T-cell (primary cell): ENCODE measurements around the gene WDR46. TPM values are rescaled to one million over a fixed set of nuclear protein-coding genes. Genes with fewer than 3 reads are reported as not detected.

ENCODE experiments used
- ATAC-seq, 4 experiments: fragments of 200-7000 bp in 3 of 4; fragments of 150-1000 bp in 1 of 4; cut with Tn5 transposase; replicated peaks in 1 of 4; 1 replicate in 3 of 4; 2 replicates in 1 of 4; pipeline ENCODE4 v1.10.0; 2021; ENCODE audit warnings: moderate library complexity in 3 of 4, mild to moderate bottlenecking in 2 of 4, moderate number of reproducible peaks in 1 of 4
- CTCF ChIA-PET, 2 donors: fragments of 300-600 bp; sonication (Branson Sonifier 250); formaldehyde crosslinking; loops; one replicate each; lab custom pipeline; 2022; ENCODE audit warnings: antibody characterized with exemption in 2 of 2; lab: Charles Lee
- POLR2A ChIA-PET, 2 donors: fragments of 300-600 bp; sonication (Branson Sonifier 250); formaldehyde crosslinking; loops; one replicate each; lab custom pipeline; 2022; ENCODE audit warnings: antibody characterized with exemption in 2 of 2; lab: Charles Lee
- DNase-seq, 35 experiments: peaks; one replicate each; pipeline versions ENCODE4 v3.0.0 to v3.0.0-alpha.2; 2013 to 2023
- H3K27ac ChIP-seq: one replicate; pipeline ENCODE4 v1.5.1; 2013; ENCODE audit warnings: low read length
- H3K27me3 ChIP-seq, 2 experiments: replicated peaks in 1 of 2; 1 replicate in 1 of 2; 2 replicates in 1 of 2; pipeline versions ENCODE4 v1.6.1 to v1.7.0; 2013; ENCODE audit warnings: low read length in 1 of 2, mixed read lengths in 1 of 2; ENCODE audit not compliant: control insufficient read depth in 2 of 2, insufficient read depth in 2 of 2; ENCODE audit errors: extremely low read depth in 1 of 2
- H3K36me3 ChIP-seq, 2 donors: 1 replicate in 1 of 2; 2 replicates in 1 of 2; pipeline versions ENCODE4 v1.6.1 to v1.7.0; 2013; ENCODE audit warnings: low read length in 1 of 2; ENCODE audit not compliant: control insufficient read depth in 2 of 2, insufficient read depth in 1 of 2; ENCODE audit errors: extremely low read depth in 1 of 2
- H3K4me1 ChIP-seq, 2 experiments: 1 replicate in 1 of 2; 2 replicates in 1 of 2; pipeline versions ENCODE4 v1.6.1 to v1.7.0; 2013; ENCODE audit warnings: low read length in 2 of 2, mixed read lengths in 1 of 2; ENCODE audit not compliant: insufficient read depth in 2 of 2, control insufficient read depth in 1 of 2; ENCODE audit errors: extremely low read depth in 1 of 2
- H3K4me3 ChIP-seq, 2 donors: 1 replicate in 1 of 2; 2 replicates in 1 of 2; pipeline versions ENCODE4 v1.5.1 to v1.7.0; 2013; ENCODE audit warnings: mild to moderate bottlenecking in 2 of 2, low read length in 1 of 2, moderate library complexity in 1 of 2; ENCODE audit not compliant: control insufficient read depth in 1 of 2; ENCODE audit errors: extremely low read depth in 1 of 2
- H3K9me3 ChIP-seq: 2 replicates; pipeline ENCODE4 v1.7.0; 2013
- H3K27ac Mint-ChIP-seq, 2 donors: one replicate each; pipeline ENCODE4 v1.8.0; 2020 to 2021; ENCODE audit warnings: mild to moderate bottlenecking in 2 of 2, mixed read lengths in 2 of 2
- H3K27me3 Mint-ChIP-seq, 2 donors: one replicate each; pipeline ENCODE4 v1.8.0; 2021 to 2022; ENCODE audit warnings: mixed read lengths in 2 of 2
- H3K36me3 Mint-ChIP-seq: one replicate; pipeline ENCODE4 v1.8.0; 2021; ENCODE audit warnings: mixed read lengths
- H3K4me1 Mint-ChIP-seq, 3 donors: one replicate each; pipeline ENCODE4 v1.8.0; 2020 to 2022; ENCODE audit warnings: mixed read lengths in 3 of 3, mild to moderate bottlenecking in 1 of 3
- H3K4me3 Mint-ChIP-seq, 3 donors: one replicate each; pipeline ENCODE4 v1.8.0; 2020 to 2022; ENCODE audit warnings: mild to moderate bottlenecking in 3 of 3, mixed read lengths in 3 of 3, moderate library complexity in 3 of 3
- H3K9me3 Mint-ChIP-seq, 3 donors: one replicate each; pipeline ENCODE4 v1.8.0; 2020 to 2022; ENCODE audit warnings: mixed read lengths in 3 of 3
- WGBS: methylation state at CpG from one replicate; pipeline ENCODE4 v1.1.5; 2013; ENCODE audit warnings: missing lambda C conversion rate; ENCODE audit not compliant: insufficient coverage; 5-methylcytosine and 5-hydroxymethylcytosine counted together
- total RNA-seq, 35 experiments: library from RNA in 6 of 35; stranded (reverse) in 6 of 35; fragments of 120-200 nt in 1 of 35; gene quantifications; one replicate each; pipeline versions ENCODE4 v1.2.1 to v1.2.4 and lab custom pipeline; 2013 to 2026

Gene WDR46
- total RNA-seq, 5 donors from 2014 or later (not counting 1 experiment from before 2014, with no cell fraction given): 38.3 to 74.4 (median 60.4) TPM

DNA sequence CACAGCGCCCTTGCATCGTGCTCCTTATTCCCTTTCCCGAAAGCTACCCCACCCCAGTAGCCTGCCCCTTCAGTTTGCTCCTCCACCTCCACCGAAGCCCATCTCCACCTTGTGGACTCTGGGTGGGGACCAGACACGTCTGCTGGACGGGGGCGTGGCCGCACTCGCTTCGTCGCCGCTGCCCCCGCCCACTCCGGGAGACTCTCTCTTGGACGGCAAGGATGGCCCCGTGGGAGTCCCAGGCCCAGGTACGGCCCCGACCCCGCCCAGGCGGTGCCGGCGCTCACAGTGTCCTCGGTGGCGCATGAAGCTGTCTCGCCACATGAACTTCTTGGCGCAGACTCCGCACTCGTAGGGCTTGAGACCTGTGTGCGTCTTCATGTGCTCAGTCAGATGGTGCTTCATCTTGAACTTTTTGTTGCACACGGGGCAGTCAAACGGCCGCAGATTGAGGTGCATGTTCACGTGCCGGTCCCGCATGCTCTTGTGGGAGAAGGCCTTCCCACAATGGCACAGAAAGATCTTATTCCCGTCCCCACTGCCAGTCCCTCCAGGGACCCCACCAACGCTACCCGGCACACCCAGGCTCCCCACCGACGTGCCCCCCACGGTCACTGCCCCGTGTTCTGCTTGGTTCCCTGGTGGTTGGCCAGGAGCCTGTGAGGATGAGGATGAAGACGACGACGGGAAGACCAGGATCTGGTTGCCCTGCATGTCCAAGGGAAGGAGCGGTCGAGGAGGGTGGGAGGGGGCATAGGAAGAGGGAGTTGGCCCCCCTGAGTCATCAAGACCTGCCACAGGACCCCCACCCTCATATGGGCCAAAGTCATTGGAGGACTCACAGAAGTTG is 26.1 kb upstream of the WDR46 start:
- H3K4me3 ChIP-seq: peak overlapping the region; percentile 35 to 93
- WGBS: 70% methylated on average over 37 of the region's 47 CpGs
- H3K4me1 Mint-ChIP-seq: peaks cover 73 to 78% (median 74%) of the 10 kb centered on the region in 3 donors
- peak overlapping the region; percentile 98 to 100 (median 99) for H3K4me3 Mint-ChIP-seq
- CTCF ChIA-PET: no interaction called here
- H3K9me3 ChIP-seq: no peaks in the 10 kb centered on the region
- H3K27ac Mint-ChIP-seq: peak overlapping the region; percentile 97 to 98
- peaks cover 6 to 40% of the 10 kb centered on the region in 2 donors for H3K36me3 ChIP-seq
- peaks cover 37 to 81% of the 10 kb centered on the region in 2 experiments for H3K4me1 ChIP-seq
- no peaks in the 10 kb centered on the region for H3K27me3 ChIP-seq
- DNase-seq (peak in 1 of 35 experiments; percentile 6), ATAC-seq (no peak)
- H3K27ac ChIP-seq: peak overlapping the region; percentile 99
- H3K9me3 Mint-ChIP-seq: no peaks in the 10 kb centered on the region
- peaks cover 28% of the 10 kb centered on the region for H3K36me3 Mint-ChIP-seq
- POLR2A ChIA-PET: no interaction called here
- H3K27me3 Mint-ChIP-seq: no peaks in the 10 kb centered on the region

DNA sequence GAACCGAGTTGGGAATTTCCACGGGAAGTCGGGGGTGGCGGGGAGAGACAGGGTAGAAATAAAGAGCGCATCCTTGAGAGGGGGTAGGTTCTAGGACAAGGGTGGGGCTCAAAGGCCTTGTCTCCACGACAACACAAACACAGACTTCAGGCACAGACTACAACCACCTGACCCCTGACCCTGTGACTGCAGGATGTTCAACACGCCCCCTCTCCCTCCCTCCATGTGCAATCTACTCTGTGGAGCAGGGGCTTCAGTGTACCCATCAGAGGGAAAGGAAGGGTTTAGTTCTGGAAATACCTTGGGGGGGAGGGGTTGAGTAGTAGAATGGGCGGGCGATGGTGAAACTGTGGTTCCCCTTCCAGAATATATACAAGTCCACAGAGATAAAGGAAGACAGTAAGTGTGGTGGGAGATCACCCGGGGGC is 25.5 kb upstream of the WDR46 start:
- ATAC-seq: peak; percentile 8 to 59 (median 15)
- Histone ChIP-seq H3K27me3 (no peaks in the 10 kb centered on the region), H3K27ac (peak overlapping the region; percentile 99), H3K4me3 (peak overlapping the region; percentile 35 to 93), H3K4me1 (peaks cover 32 to 81% of the 10 kb centered on the region in 2 experiments), H3K9me3 (no peaks in the 10 kb centered on the region), H3K36me3 (peaks cover 6 to 38% of the 10 kb centered on the region in 2 donors)
- Mint-ChIP-seq H3K36me3 (peaks cover 21% of the 10 kb centered on the region), H3K9me3 (no peaks in the 10 kb centered on the region), H3K4me3 (peak overlapping the region; percentile 98 to 100 (median 99)), H3K27ac (peak overlapping the region; percentile 97 to 98), H3K4me1 (peaks cover 67 to 72% (median 68%) of the 10 kb centered on the region in 3 donors), H3K27me3 (no peaks in the 10 kb centered on the region)
- CTCF ChIA-PET: no interaction called here
- POLR2A ChIA-PET: no interaction called here
- DNase-seq: peak in 34 of 35 experiments; percentile 37 to 91 (median 71)
- WGBS: no CpG with 5 or more reads among the region's 10 CpGs

DNA sequence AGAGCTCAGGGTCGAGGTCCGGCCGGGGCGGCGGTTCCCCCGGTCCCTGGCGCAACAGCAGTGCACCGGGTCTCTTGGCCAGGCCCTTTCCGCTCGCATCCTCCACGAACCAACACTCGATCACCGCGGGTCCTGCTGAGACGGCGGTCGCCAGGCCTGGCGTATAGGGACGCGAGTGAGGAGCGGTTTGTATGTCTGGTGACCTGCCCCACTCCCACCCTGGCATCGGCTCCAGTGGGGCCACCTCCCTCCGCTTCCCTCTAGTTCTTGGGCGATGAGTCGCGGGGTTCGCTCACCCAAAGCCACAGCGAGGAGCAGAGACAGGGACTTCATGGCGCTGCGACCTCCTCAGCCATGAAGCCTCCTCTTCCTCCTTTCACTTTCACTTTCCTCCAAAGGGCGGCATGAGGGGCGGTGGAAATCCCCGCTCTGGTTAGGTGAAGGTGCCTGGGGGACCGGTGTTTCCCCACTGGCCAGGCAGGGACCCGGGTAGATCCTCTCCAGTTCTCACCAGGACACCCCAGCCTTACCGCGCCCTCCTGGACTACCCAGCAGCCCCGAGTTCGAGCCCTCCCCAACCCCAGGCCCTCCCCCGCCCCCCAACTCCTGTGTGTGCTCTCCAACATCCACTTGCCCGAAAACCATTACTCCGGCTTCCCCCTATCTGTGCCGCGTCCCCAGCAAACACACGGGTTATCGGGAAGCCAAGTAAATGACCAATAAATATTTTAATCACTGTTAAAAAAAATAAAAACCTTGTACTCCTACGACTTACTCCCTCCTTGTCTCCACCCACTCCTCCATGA is 24.9 kb upstream of the WDR46 start, which contains the start of gene TAPBP:
Gene TAPBP (minus strand): TSS at position 370 of the 806 bp plus-strand sequence. CDS start 37 bp downstream, at position 333.
- Histone ChIP-seq H3K27ac (peak within 1 kb of the TSS; percentile 99), H3K4me3 (peak within 1 kb of the TSS; percentile 93 to 99), H3K27me3 (no peaks in the 10 kb centered on the region), H3K36me3 (peaks cover 4 to 35% of the 10 kb centered on the region in 2 donors), H3K9me3 (no peaks in the 10 kb centered on the region), H3K4me1 (peaks cover 27 to 79% of the 10 kb centered on the region in 2 experiments)
- DNase-seq: peak; percentile 57 to 94 (median 84)
- ChIA-PET CTCF (no interaction called here), POLR2A (interaction anchor here (0.6 to 1.5 kb wide), 2 partner anchors 31 to 103 kb away, joined by 4 read pairs; no protein-coding TSS in a partner anchor)
- Mint-ChIP-seq H3K4me1 (peaks cover 63 to 68% (median 65%) of the 10 kb centered on the region in 3 donors), H3K4me3 (peak within 1 kb of the TSS; percentile 98 to 100 (median 99)), H3K27ac (peak within 1 kb of the TSS; percentile 97 to 98), H3K27me3 (no peaks in the 10 kb centered on the region), H3K9me3 (no peaks in the 10 kb centered on the region), H3K36me3 (peaks cover 15% of the 10 kb centered on the region)
- WGBS: 0% methylated on average over 16 of the region's 47 CpGs
- peak; percentile 46 to 68 (median 50) for ATAC-seq

DNA sequence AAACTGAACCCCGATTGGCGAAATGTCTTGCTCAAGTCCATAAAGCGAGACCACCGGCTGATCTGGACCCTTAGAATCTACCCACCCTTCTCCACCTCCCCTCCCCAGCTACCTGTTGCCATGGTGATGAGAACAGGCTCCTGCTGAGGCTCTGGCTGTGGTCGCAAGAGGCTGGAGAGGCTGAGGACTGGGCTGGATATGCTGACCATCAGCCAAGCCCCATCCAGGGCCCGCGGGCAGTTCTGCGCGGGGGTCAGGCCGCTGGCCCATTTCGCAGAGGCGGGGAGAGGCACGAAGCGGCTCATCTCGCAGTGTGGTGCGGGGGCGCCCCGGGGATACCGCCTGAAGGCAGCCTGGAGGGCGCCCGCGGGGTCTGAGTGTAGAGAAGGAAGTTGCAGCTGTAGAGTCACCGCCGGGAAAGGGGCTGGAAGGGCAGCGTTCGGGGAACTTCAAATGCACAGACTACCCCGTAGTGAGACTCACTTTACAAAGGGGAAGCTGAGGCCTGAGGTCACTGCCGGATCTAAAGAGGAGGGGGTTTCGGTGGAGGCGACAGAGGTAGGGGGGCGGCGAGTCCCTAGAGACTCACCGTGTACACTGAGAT is 24.2 kb upstream of the WDR46 start:
- H3K27ac Mint-ChIP-seq: peak overlapping the region; percentile 97 to 98
- Histone ChIP-seq H3K9me3 (no peaks in the 10 kb centered on the region), H3K36me3 (peaks cover 0 to 35% of the 10 kb centered on the region in 2 donors), H3K4me1 (peaks cover 20 to 76% of the 10 kb centered on the region in 2 experiments), H3K4me3 (peak overlapping the region; percentile 93 to 99), H3K27ac (peak overlapping the region; percentile 99), H3K27me3 (no peaks in the 10 kb centered on the region)
- ChIA-PET POLR2A (interaction anchor here (0.5 to 1.5 kb wide), 7 partner anchors 15 to 1107 kb away, joined by 3 to 6 read pairs (median 4); partner anchors contain the start of genes RGL2 (in 1 of the 2) and SYNGAP1 (in 1 of the 2)), CTCF (interaction anchor here in 1 of 2 donors (0.6 to 2.2 kb wide), 6 partner anchors 14 to 1991 kb away, joined by 4 to 12 read pairs (median 7); partner anchors contain the start of genes B3GALT4, RPS18 and VPS52)
- H3K4me3 Mint-ChIP-seq: peak overlapping the region; percentile 98 to 100 (median 99)
- ATAC-seq (peak in 2 of 4 experiments; percentile 7 to 13), DNase-seq (peak in 17 of 35 experiments; percentile 4 to 56 (median 34))
- WGBS: under 1% methylated on average over 21 of the region's 33 CpGs
- no peaks in the 10 kb centered on the region for H3K9me3 Mint-ChIP-seq
- peaks cover 63 to 68% (median 65%) of the 10 kb centered on the region in 3 donors for H3K4me1 Mint-ChIP-seq
- H3K36me3 Mint-ChIP-seq: peaks cover 16% of the 10 kb centered on the region
- no peaks in the 10 kb centered on the region for H3K27me3 Mint-ChIP-seq

DNA sequence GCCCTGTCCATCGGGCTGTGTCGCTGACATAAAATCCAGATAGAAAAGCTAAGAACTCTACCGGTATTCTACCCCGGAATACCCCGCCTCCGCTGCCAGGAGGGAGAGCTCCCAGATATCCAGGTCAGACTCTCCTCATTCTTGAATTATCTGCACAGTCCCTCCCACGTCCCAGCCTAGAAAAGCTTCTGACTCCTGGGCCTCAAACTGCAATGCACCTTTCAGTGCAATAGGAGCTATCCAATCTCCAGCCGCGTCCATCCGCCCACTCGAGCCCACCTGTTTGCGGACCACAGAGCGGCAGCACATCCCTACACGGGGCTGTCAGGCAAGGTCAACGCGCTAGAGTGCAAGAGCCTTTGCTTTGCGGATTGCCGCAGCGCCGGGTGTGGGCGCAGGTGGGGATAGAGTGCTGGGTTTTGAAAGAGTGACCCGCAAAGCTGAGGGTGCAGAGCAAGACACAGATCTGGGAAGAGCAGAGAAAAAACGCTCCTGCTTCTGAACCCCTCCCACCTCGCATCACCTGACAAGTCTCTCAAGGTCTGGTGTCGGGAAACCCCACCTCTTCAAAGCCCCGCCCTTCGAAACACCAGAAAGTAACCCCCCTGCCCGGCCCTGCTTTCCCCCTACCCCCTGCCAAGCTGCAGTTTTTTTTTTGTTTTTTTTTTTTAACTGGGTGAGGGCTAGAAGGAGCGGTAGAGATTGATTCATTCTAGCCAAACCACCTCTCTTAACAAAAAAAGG is 23.5 kb upstream of the WDR46 start:
- CTCF ChIA-PET: interaction anchor here (0.6 to 2.2 kb wide), 7 partner anchors 13 to 1990 kb away, joined by 3 to 12 read pairs (median 5); partner anchors contain the start of genes B3GALT4 (in 2 of the 2), RPS18 (in 1 of the 2) and VPS52 (in 1 of the 2)
- Histone ChIP-seq H3K9me3 (no peaks in the 10 kb centered on the region), H3K36me3 (peaks cover 0 to 41% of the 10 kb centered on the region in 2 donors), H3K27ac (peak overlapping the region; percentile 99), H3K4me3 (peak overlapping the region; percentile 93 to 99), H3K27me3 (no peaks in the 10 kb centered on the region), H3K4me1 (peaks cover 20 to 72% of the 10 kb centered on the region in 2 experiments)
- peaks cover 17% of the 10 kb centered on the region for H3K36me3 Mint-ChIP-seq
- H3K4me1 Mint-ChIP-seq: peaks cover 61 to 67% (median 65%) of the 10 kb centered on the region in 3 donors
- peak overlapping the region; percentile 97 to 98 for H3K27ac Mint-ChIP-seq
- ATAC-seq (peak; percentile 35 to 57 (median 48)), DNase-seq (peak; percentile 31 to 95 (median 88))
- POLR2A ChIA-PET: interaction anchor here (0.5 to 1.6 kb wide), 8 partner anchors 13 to 1108 kb away, joined by 3 to 6 read pairs (median 4); partner anchors contain the start of genes PFDN6 (in 1 of the 2), RGL2 (in 1 of the 2) and SYNGAP1 (in 1 of the 2)
- no peaks in the 10 kb centered on the region for H3K27me3 Mint-ChIP-seq
- H3K4me3 Mint-ChIP-seq: peak overlapping the region; percentile 98 to 100 (median 99)
- H3K9me3 Mint-ChIP-seq: no peaks in the 10 kb centered on the region
- WGBS: 19% methylated on average over 22 of the region's 29 CpGs
